ENCODE data around the gene PAX8.

DNA sequence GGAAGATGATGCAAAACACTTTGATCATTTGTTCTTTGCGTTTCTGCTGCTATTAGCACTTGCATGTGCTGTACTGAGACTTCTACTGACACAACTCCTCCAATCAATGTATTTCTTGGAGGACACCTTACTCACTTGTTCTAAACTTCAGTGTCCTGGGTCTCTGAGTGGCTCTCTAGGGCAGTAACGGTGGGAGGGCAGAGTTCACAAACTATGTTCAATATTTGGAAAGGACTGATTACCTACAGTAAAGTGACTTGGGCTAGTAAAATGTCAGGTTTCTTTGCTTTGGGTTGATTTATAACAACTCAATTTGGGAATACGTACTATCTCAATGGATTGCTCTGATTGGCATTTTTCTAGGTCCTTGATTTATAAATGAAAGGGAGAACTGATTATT lies 49.3 kb upstream of the PAX8 start:
- TF ChIP-seq POLR2AphosphoS5 (IDR thresholded peaks at IDR 0.05) = no peak
- no peak for TF ChIP-seq CTCF (IDR thresholded peaks at IDR 0.05)
